ENCODE measurements around the gene SPTBN1. TPM values are rescaled to one million over a fixed set of nuclear protein-coding genes. Genes with fewer than 3 reads are reported as not detected.

SPTBN1 gene
- total RNA-seq, 1 donor from 2014 or later: 983 TPM

- Mint-ChIP-seq H3K36me3 (ENCODE audit: low read depth, unreplicated experiment) (peaks cover 22% of the 10 kb centered on the region), H3K4me1 (ENCODE audit: unreplicated experiment) (peaks cover 69% of the 10 kb centered on the region), H3K27ac (ENCODE audit: unreplicated experiment) (peak overlapping the region; percentile 96), H3K9me3 (ENCODE audit: unreplicated experiment) (no peaks in the 10 kb centered on the region), H3K4me3 (ENCODE audit: unreplicated experiment) (peak overlapping the region; percentile 95), H3K27me3 (ENCODE audit: unreplicated experiment) (peaks cover 38% of the 10 kb centered on the region)
- TF ChIP-seq CTCF (IDR thresholded peaks at IDR 0.05; ENCODE audit: unreplicated experiment): no peak
- DNase-seq (ENCODE audit: low spot score): no peak
These were observed 104.9 kb downstream of the SPTBN1 start for GRCh38 chr2:54561010-54561409.

- no peak overlapping the region for H3K4me3 Mint-ChIP-seq (ENCODE audit: unreplicated experiment)
- no peak for DNase-seq (ENCODE audit: low spot score)
- peaks cover 19% of the 10 kb centered on the region for H3K27me3 Mint-ChIP-seq (ENCODE audit: unreplicated experiment)
- H3K27ac Mint-ChIP-seq (ENCODE audit: unreplicated experiment): peak overlapping the region; percentile 30
- peaks cover 62% of the 10 kb centered on the region for H3K4me1 Mint-ChIP-seq (ENCODE audit: unreplicated experiment)
- no peaks in the 10 kb centered on the region for H3K9me3 Mint-ChIP-seq (ENCODE audit: unreplicated experiment)
- TF ChIP-seq CTCF (IDR thresholded peaks at IDR 0.05; ENCODE audit: unreplicated experiment): no peak
- peaks cover 21% of the 10 kb centered on the region for H3K36me3 Mint-ChIP-seq (ENCODE audit: low read depth, unreplicated experiment)
These were observed 108.3 kb downstream of the SPTBN1 start for GRCh38 chr2:54564439-54564838.

- no peak for DNase-seq (ENCODE audit: low spot score)
- Mint-ChIP-seq H3K27ac (ENCODE audit: unreplicated experiment) (peak overlapping the region; percentile 22), H3K36me3 (ENCODE audit: low read depth, unreplicated experiment) (peaks cover 18% of the 10 kb centered on the region), H3K4me1 (ENCODE audit: unreplicated experiment) (peaks cover 65% of the 10 kb centered on the region), H3K4me3 (ENCODE audit: unreplicated experiment) (no peak overlapping the region), H3K27me3 (ENCODE audit: unreplicated experiment) (peaks cover 13% of the 10 kb centered on the region), H3K9me3 (ENCODE audit: unreplicated experiment) (no peaks in the 10 kb centered on the region)
- TF ChIP-seq CTCF (IDR thresholded peaks at IDR 0.05; ENCODE audit: unreplicated experiment): no peak
These were observed 109.4 kb downstream of the SPTBN1 start for GRCh38 chr2:54565551-54565950.

- peaks cover 8% of the 10 kb centered on the region for H3K27me3 Mint-ChIP-seq (ENCODE audit: unreplicated experiment)
- peaks cover 67% of the 10 kb centered on the region for H3K4me1 Mint-ChIP-seq (ENCODE audit: unreplicated experiment)
- no peak for TF ChIP-seq CTCF (IDR thresholded peaks at IDR 0.05; ENCODE audit: unreplicated experiment)
- peak overlapping the region; percentile 35 for H3K4me3 Mint-ChIP-seq (ENCODE audit: unreplicated experiment)
- H3K36me3 Mint-ChIP-seq (ENCODE audit: low read depth, unreplicated experiment): peaks cover 19% of the 10 kb centered on the region
- H3K27ac Mint-ChIP-seq (ENCODE audit: unreplicated experiment): peak overlapping the region; percentile 28
- H3K9me3 Mint-ChIP-seq (ENCODE audit: unreplicated experiment): no peaks in the 10 kb centered on the region
- no peak for DNase-seq (ENCODE audit: low spot score)
These were observed 110.8 kb downstream of the SPTBN1 start for GRCh38 chr2:54566896-54567295.

- Mint-ChIP-seq H3K9me3 (ENCODE audit: unreplicated experiment) (no peaks in the 10 kb centered on the region), H3K4me1 (ENCODE audit: unreplicated experiment) (peaks cover 72% of the 10 kb centered on the region), H3K27me3 (ENCODE audit: unreplicated experiment) (peaks cover 16% of the 10 kb centered on the region), H3K27ac (ENCODE audit: unreplicated experiment) (peak overlapping the region; percentile 6), H3K4me3 (ENCODE audit: unreplicated experiment) (no peak overlapping the region), H3K36me3 (ENCODE audit: low read depth, unreplicated experiment) (peaks cover 25% of the 10 kb centered on the region)
- no peak for DNase-seq (ENCODE audit: low spot score)
- no peak for TF ChIP-seq CTCF (IDR thresholded peaks at IDR 0.05; ENCODE audit: unreplicated experiment)
These were observed 112.8 kb downstream of the SPTBN1 start for GRCh38 chr2:54568876-54569321.

Measured in endothelial cell (in vitro differentiated cells).